GM18517 (cell line): Measurements from ENCODE around the gene AFDN.

ENCODE experiments used
- ATAC-seq: cut with Tn5 transposase; IDR thresholded peaks from one replicate; pipeline ENCODE4 v1.9.1; 2021; ENCODE audit warnings: mild to moderate bottlenecking, moderate library complexity; ENCODE audit not compliant: unreplicated experiment

The AFDN gene

DNA sequence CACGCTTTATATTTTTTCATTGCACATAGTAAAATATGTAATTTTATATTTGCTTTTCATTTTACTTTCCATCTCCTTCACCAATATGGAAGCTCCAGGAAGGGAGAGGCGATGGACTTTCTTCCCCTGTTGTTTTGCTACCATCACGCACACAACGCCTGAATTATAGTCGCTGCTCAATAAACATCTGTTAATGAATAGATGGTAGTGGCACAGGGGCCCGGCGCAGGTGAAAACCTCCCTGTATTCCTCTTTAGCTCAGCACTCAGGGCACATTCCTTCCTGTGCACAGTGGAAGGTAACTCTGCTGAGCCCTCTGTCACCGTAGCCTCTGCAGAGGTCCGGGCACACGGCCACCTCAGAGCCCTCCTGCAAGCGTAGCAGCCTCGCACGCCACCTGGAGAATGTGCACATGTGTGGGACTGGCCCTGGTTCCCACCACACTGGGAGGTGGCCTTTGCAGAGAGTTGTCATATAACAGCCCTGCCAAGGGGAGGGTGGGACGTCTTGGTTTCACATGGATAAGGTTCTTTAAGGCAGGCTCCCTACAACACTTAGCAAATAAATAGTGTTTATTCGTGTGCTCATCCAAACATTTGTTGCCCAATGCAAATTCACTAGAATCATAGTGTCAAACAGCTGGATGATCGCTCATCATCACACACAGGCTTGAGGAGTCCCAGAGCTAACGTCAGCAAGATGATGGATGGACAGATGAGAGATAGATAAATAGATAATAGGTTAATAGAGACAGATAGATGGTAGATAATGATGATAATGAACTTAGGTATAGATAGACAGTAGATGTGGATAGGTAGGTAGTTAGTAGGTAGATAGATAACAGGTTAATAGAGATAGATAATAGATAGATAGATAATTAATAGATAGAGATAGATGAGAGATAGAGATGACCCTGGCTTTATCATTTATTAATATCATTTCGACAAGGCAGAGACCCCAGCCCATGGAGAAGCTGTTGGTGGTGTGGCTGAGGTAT, 32.3 kb upstream of the AFDN start:
- no peak for ATAC-seq

GRCh38 chr6:167795321-167795811, 31.3 kb upstream of the AFDN start:
- ATAC-seq: no peak

DNA sequence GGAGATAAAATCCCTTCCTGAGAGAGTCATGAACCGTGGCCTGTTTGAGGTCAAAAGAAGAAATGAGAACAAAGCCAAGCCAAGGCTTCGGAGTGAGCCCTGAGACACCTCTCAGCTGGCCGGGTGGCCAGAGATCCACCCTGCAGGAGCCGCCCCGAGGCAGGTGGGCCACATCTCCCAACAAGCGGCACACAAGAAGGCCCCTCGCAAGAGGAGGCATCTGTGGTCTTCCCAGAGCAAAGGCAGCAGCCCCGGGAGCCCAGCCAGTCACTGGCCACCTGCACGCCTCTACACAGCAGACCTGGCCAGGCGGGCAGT, 30.9 kb upstream of the AFDN start:
- no peak for ATAC-seq

DNA sequence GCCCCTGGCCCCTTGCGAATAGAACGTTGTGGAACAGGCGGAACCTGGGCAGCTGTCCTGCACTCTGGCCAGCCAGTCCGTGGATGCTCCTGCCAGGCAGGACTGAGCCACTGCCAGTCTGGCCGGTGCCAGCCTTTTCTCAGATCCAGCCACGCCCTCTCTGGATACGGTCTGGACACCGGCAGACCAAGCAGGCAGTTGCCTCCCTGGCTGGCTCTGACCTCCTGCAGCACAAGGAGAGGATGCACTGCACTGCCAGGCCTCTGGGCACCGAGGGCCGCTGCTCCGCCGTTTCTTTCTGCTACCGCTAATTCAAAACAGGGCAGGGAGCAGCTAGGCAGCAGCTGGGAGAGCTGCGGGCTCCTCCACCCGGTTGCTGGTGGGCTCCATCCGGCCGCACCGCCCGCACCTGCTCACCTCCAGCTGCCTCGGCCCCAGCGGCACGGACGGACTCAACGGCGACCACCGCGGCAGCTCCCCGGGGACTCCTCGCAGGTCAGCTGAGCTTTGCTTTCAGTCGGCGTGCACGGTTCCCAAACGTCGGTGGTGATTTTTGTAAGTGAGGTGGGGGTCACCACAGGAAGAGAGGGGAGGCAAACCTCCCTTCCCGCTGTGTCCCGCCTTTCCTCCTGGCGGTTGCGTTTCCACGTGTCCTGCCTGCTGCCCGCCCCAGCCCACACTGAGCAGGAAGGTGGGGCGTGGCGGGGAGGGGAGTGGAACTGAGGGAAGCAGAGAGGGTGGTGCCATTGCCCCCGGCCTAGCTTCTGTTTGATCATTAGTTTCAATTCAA, 30.3 kb upstream of the AFDN start:
- ATAC-seq: no peak

DNA sequence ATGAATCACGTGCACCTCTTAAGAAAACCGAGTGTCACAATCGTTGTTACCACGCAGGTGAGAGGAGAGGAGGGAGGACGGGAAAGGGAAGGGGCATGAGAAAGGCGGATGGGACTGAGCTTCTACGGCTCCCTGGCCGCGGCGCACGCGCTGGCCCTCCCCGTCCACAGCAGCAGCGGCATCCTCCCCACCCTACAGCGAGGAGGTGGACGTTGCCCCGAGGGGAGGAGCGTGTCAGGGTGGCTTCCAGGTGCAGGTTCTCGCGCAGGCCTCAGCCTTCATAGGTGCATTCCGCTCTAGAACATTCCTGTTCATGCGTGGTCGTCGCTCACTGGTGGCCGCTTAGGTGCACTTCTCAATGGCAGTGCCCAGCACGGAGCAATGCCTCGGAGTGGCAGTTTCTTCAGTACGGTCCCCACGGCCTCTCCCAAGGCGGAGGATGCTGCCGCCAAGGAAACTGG, 29.7 kb upstream of the AFDN start:
- no peak for ATAC-seq

GRCh38 chr6:167797476-167798265, 29.0 kb upstream of the AFDN start:
- ATAC-seq: no peak

GRCh38 chr6:167798453-167798852, 28.3 kb upstream of the AFDN start:
- no peak for ATAC-seq

DNA sequence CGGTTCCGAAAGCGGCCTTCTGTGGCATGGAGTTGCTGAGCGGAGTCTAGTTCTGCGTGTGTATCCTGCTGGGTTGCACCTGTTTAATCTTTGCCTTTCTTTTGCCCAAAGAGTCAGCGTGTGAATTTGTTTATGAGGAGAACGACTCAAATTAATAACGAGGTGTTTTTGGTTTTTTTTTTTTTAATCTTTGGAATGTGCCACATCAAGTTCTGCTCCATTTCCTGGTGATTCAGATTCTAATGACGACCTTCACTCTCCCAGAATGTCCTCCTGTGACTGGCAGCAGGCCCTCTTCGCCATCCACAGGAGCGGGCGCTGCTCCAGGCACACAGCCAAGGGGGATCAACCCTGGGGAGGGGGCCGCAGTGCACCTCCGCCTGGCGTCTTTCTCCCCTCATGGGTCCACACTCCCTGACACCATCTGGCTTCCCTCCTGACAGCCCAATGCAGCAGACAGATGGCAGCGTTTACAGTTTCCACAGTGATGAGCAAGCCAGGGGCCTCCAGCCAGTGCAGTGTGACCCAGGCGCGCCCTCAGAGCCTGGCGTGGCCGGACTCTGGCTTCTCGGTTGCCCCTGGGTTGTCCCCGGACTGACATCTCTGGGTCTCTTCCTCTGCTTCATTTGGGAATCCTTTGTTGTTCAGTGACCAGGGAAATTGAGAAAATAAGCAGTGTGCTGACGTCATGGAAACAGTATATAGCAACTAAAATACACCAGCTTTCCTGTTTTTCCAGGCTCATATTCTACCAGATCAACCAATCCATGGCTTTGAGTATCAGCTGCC, 27.5 kb upstream of the AFDN start:
- no peak for ATAC-seq

GRCh38 chr6:167800549-167800948, 26.2 kb upstream of the AFDN start:
- ATAC-seq: no peak

- no peak for ATAC-seq
Measured at GRCh38 chr6:167801263-167801662, 25.4 kb upstream of the AFDN start.

GRCh38 chr6:167802339-167802738, 24.4 kb upstream of the AFDN start:
- ATAC-seq: no peak

- ATAC-seq: no peak
Measured at GRCh38 chr6:167803816-167804215, 22.9 kb upstream of the AFDN start.

GRCh38 chr6:167804281-167805013, 22.3 kb upstream of the AFDN start:
- no peak for ATAC-seq

DNA sequence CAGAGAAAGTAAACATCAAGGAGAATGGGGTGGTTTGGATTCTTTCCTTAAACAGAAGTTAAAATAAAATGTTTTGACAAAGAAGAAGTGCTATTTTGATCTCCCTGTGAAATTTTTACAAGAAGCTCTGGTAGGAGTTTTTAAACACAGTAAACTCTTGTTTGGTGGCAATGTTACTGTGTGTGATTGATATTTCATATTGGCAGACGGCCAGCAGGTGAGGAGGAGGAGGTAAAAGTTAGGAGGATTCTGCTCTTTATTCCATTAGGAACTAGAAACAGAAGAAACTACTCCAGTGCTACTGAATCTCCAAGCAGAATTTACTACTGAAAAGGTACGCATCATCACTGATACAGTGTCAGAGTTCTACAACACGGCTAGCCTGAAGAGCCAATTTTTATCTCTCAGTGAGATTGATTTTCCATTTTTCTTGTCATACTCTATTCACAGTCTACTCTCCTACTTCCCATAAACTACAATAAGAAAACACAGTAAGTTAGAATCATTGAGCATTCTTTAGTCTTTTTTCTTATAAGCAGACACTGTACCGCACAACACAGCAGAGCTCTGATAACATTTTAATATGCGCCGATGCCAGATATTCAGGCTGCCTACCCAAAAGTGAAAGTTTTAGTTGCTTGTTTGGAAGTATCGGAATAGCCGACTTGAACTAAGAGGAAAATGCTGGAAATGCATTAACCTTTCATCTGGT, 21.2 kb upstream of the AFDN start:
- ATAC-seq: no peak

DNA sequence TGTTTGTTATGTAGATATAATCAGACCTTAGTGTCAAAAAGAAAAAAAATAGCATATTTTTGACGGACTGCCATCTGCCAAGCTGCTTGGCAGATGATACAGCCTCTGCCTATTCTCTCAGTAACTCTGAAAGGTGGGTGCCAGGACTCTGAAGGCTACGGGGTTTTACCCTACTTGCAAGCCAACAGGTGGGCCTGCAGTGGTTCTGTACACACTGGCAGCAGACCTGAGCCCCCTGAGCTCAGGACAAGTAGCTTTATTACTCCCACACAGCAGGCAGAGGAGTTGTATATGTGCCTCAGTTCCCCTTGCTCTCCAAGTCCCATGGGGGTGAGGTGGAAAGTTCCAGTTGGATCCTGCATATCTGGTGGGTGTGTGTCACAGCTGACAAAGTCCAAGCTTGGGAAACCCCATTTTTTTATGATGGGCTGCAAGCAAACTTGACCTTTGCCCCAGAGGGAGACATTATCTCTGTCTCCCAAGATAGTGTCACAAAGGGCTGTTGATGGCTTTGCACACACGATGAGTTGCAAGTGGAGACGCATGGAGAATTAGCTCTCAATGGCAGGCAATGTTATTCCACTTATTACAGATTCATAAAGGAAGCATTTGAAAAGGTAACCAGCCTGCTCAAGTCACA, 20.5 kb upstream of the AFDN start:
- ATAC-seq: no peak

- no peak for ATAC-seq
Measured at GRCh38 chr6:167807200-167807599, 19.5 kb upstream of the AFDN start.

DNA sequence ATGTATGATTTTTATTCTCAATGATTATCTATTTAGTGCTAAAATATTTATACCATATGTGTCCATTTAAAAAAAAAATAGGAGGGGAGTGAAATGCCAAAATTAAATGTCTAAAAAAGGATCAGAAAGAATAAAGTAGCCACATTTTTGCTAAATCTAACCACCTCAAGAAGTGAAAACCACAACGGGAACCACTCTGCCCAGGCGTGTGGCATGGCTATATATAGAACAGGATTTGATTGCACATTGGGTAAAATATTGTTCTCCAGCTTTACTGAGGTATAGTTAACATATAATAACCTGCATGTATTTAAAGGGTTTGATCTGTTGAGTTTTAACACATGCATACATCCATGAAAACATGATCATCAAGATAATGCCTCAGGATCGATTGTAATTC, 19.0 kb upstream of the AFDN start:
- ATAC-seq: no peak

DNA sequence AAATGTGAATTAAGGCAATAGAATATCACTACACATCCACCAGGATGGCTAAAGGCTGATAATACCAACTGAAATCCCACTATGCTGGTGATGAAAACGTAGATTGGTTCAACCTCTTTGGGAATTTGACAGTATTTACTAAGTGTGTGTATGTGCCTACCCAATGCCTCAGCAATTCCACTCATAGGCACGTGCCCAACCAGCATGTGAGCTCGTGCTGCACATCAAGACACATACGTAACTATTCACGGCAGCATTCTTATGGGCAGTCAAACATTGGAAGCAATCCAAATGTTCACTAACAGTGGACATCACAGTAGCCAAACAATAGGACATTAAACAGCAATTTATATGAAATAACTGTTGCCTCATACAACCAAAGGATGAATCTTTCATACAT, 15.7 kb upstream of the AFDN start:
- no peak for ATAC-seq
